K562 (cell line): Measurements from ENCODE around the gene CTF1. TPM values are rescaled to one million over a fixed set of nuclear protein-coding genes. Genes with fewer than 3 reads are reported as not detected.

ENCODE experiments used
- ATAC-seq: fragments of 200-7000 bp; cut with Tn5 transposase; 3 replicates; pipeline ENCODE4 v1.9.1; 2020; ENCODE audit warnings: moderate library complexity
- BruUV-seq: library from RNA; stranded (reverse); fragments of 400-500 nt; replicated peaks from 2 replicates; lab custom pipeline; 2021; lab: Mats Ljungman, UMichigan
- CTCF ChIA-PET: fragments of 300-600 bp; formaldehyde crosslinking; extraction: SDS; loops from one replicate; lab custom pipeline; 2021; ENCODE audit warnings: low intra/inter-chr PET ratio; lab: Yijun Ruan, JAX
- POLR2A ChIA-PET: fragments of 300-600, 350-650 bp; sonication (Branson Sonifier 250); formaldehyde crosslinking; extraction: SDS; loops from one replicate; lab custom pipeline; 2021; ENCODE audit warnings: antibody characterized with exemption, inconsistent platforms; lab: Yijun Ruan, JAX
- DNase-seq, 4 experiments: peaks; one replicate each; pipeline versions ENCODE4 v3.0.0 to v3.0.0-alpha.2; 2011 to 2018; ENCODE audit warnings: low spot score in 3 of 4, mixed read lengths in 3 of 4; ENCODE audit errors: extremely low read depth in 1 of 4
- FAIRE-seq: peaks from 2 replicates; lab custom pipeline; 2011; peaks lifted over from hg19 to GRCh38; lab: Jason Lieb, UNC
- H2AFZ ChIP-seq: 2 replicates; pipeline ENCODE4 v1.6.0; 2011; ENCODE audit warnings: low read depth, low read length, control low read depth, inconsistent platforms
- H3K27ac ChIP-seq: fragments of 200-600 bp; 3 replicates; pipeline ENCODE4 v1.8.0; 2011; ENCODE audit warnings: low read depth, mild to moderate bottlenecking, control low read depth, inconsistent platforms, low read length, moderate library complexity, mixed read lengths; ENCODE audit errors: extremely low read depth
- H3K27me3 ChIP-seq, 2 experiments: fragments of 300-600 bp in 1 of 2; 2 replicates in 1 of 2; 3 replicates in 1 of 2; pipeline versions ENCODE4 v1.6.0 to v1.8.0; 2011; ENCODE audit warnings: inconsistent platforms in 2 of 2, low read length in 2 of 2, mild to moderate bottlenecking in 1 of 2, mixed read lengths in 1 of 2, moderate library complexity in 1 of 2; ENCODE audit not compliant: control insufficient read depth in 2 of 2, insufficient read depth in 2 of 2
- H3K36me3 ChIP-seq: fragments of 300-600 bp; 3 replicates; pipeline ENCODE4 v1.8.0; 2011; ENCODE audit warnings: mild to moderate bottlenecking, low read length, inconsistent platforms; ENCODE audit not compliant: control insufficient read depth, insufficient read depth
- H3K4me1 ChIP-seq, 2 experiments: fragments of 200-600 bp in 1 of 2; replicated peaks in 1 of 2; 2 replicates in 1 of 2; 3 replicates in 1 of 2; pipeline versions ENCODE4 v1.5.1 to v1.8.0; 2011; ENCODE audit warnings: inconsistent platforms in 2 of 2, low read length in 2 of 2, mild to moderate bottlenecking in 1 of 2, mixed read lengths in 1 of 2, moderate library complexity in 1 of 2; ENCODE audit not compliant: control insufficient read depth in 2 of 2, insufficient read depth in 2 of 2
- H3K4me2 ChIP-seq: 2 replicates; pipeline ENCODE4 v1.6.1; 2011; ENCODE audit warnings: low read length, control low read depth, inconsistent platforms, mixed read lengths; ENCODE audit not compliant: insufficient read depth
- H3K4me3 ChIP-seq: fragments of 200-600 bp; sonication (generic), shearing (Covaris generic); 2 replicates; pipeline ENCODE4 v1.5.1; 2016; ENCODE audit warnings: control low read depth, inconsistent platforms
- H3K79me2 ChIP-seq: fragments of 200-600 bp; 3 replicates; pipeline ENCODE4 v1.8.0; 2011; ENCODE audit warnings: low read length, inconsistent platforms; ENCODE audit not compliant: control insufficient read depth, insufficient read depth
- H3K9ac ChIP-seq, 2 experiments: 2 replicates each; pipeline versions ENCODE4 v1.6.0 to v1.6.1; 2011; ENCODE audit warnings: low read depth in 2 of 2, low read length in 2 of 2, control low read depth in 1 of 2, inconsistent platforms in 1 of 2, mild to moderate bottlenecking in 1 of 2, mixed read lengths in 1 of 2; ENCODE audit not compliant: insufficient read depth in 1 of 2
- H3K9me1 ChIP-seq: one replicate; pipeline ENCODE4 v1.6.0; 2011; ENCODE audit warnings: inconsistent platforms, mild to moderate bottlenecking, low read length, moderate library complexity; ENCODE audit not compliant: control insufficient read depth, insufficient read depth
- H3K9me3 ChIP-seq: replicated peaks from 2 replicates; pipeline ENCODE4 v1.5.1; 2011; ENCODE audit warnings: low read depth, low read length, inconsistent platforms; ENCODE audit not compliant: control insufficient read depth, insufficient read depth
- H4K20me1 ChIP-seq: replicated peaks from 2 replicates; pipeline ENCODE4 v1.6.1; 2011; ENCODE audit warnings: low read length, inconsistent platforms, mixed read lengths; ENCODE audit not compliant: control insufficient read depth, insufficient read depth
- GABPA ChIP-seq: fragments of 200-800 bp; sonication (Bioruptor generic); conservative IDR thresholded peaks from 2 replicates; pipeline ENCODE4 v1.6.1; 2016; ENCODE audit warnings: low read depth, missing genetic modification characterization, missing compliant biosample characterization
- MYBL2 ChIP-seq, 2 experiments: fragments of 450-650 bp in 1 of 2; sonication (generic) in 1 of 2; formaldehyde crosslinking in 1 of 2; IDR thresholded peaks; 2 replicates each; pipeline versions ENCODE4 v1.6.1 to v1.8.1; 2017 to 2022; ENCODE audit warnings: borderline replicate concordance in 1 of 2, inconsistent platforms in 1 of 2, low read depth in 1 of 2, mild to moderate bottlenecking in 1 of 2, missing genetic modification reagents in 1 of 2, moderate library complexity in 1 of 2
- RAD51 ChIP-seq: fragments of 450-650 bp; IDR thresholded peaks from 2 replicates; pipeline ENCODE4 v1.7.1; 2016; ENCODE audit warnings: low read depth, mild to moderate bottlenecking, borderline replicate concordance
- SPI1 ChIP-seq: IDR thresholded peaks from 2 replicates; pipeline ENCODE4 v1.6.1; 2011; ENCODE audit warnings: low read depth, low read length, control low read depth, borderline replicate concordance
- ZNF583 ChIP-seq: fragments of 250-450 bp; sonication (Bioruptor Pico); IDR thresholded peaks from 2 replicates; pipeline ENCODE4 v1.4.0; 2020
- ZNF717 ChIP-seq: fragments of 250-450 bp; sonication (Bioruptor Pico); IDR thresholded peaks from 2 replicates; pipeline ENCODE4 v1.5.0; 2021
- ZNF778 ChIP-seq: fragments of 450-650 bp; formaldehyde crosslinking; IDR thresholded peaks from 2 replicates; pipeline ENCODE4 v1.4.0; 2020; ENCODE audit warnings: mild to moderate bottlenecking, moderate library complexity
- WGBS: fragments of 100-300 bp; shearing (Covaris generic); methylation state at CpG from one replicate; pipeline ENCODE4 v1.1.6; 2016; ENCODE audit warnings: low coverage, mixed read lengths; ENCODE audit not compliant: insufficient coverage; ENCODE audit errors: missing lambda C conversion rate; 5-methylcytosine and 5-hydroxymethylcytosine counted together
- in situ Hi-C: fragments of 300-500 bp; cut with MboI; formaldehyde crosslinking; loops from 4 replicates; pipeline ENCODE4 v1.15.0; 2018; ENCODE audit warnings: inconsistent platforms, mixed read lengths
- intact Hi-C: fragments of 100-400 bp; cut with micrococcal nuclease; formaldehyde crosslinking; loops from 2 replicates; pipeline ENCODE4 v1.14.2; 2022
- polyA plus RNA-seq, 8 experiments: library from polyadenylated mRNA; depleted of rRNA in 4 of 8; stranded (reverse) in 5 of 8; unstranded in 3 of 8; fragments of >200 nt; fragmentation: Nextera tagmentation in 2 of 8; fragmentation: Illumina TruSeq in 1 of 8; extraction: Ambion mirVana in 2 of 8; extraction: Trizol in 1 of 8; gene quantifications; 2 replicates each; pipeline versions ENCODE4 v1.2.1 to v1.2.3, GENCODE V29; 2011 to 2014; ENCODE audit warnings: inconsistent platforms in 1 of 8, missing spikeins in 1 of 8
- total RNA-seq, 7 experiments: library from RNA; depleted of rRNA in 6 of 7; stranded (reverse); fragments of >200 nt in 6 of 7; fragmentation: Illumina TruSeq in 2 of 7; extraction: Trizol in 2 of 7; gene quantifications; 2 replicates each; pipeline versions ENCODE4 v1.2.1 to v1.2.3, GENCODE V29; 2011 to 2021; ENCODE audit warnings: low replicate concordance in 1 of 7
- TF ChIP-seq, protein P1 (sequence below), 2 experiments: fragments of 450-650 bp in 1 of 2; sonication (generic) in 1 of 2; formaldehyde crosslinking in 1 of 2; IDR thresholded peaks; 2 replicates each; pipeline versions ENCODE4 v1.7.1 to v1.9.0; 2016 to 2022; ENCODE audit warnings: inconsistent platforms in 1 of 2, mild to moderate bottlenecking in 1 of 2, missing genetic modification reagents in 1 of 2

Gene CTF1
- total and polyA plus RNA-seq, 9 of the 15 experiments (the other 6 are each of a cell fraction or from before 2014, with no cell fraction given): 0.24 to 2.5 (median 0.44) TPM

DNA sequence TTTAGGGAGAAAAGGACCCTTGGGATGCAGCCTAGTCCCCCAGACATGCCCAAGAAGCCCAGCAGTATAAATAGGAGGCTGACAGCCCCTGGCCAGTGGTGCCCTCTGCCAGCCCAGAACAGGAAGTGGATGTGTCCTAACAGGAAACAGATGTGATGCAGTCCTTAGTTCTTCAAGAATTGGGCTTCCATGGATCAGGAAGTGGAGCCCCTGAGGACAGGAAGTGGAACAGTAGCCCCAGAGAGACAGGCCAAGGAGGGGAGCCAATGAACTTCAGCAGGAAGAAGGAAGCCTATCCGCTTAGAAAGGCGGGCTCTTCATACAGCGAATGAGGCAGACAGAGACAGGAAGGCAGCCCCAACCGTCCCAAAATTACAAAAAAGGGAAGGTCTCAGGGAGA lies 7.2 kb downstream of the CTF1 start:
- BruUV-seq: no TSS peak
- FAIRE-seq: peak; percentile 60
- H4K20me1 ChIP-seq: no peaks in the 10 kb centered on the region
- peak in 3 of 4 experiments; percentile 14 to 43 (median 40) for DNase-seq
- no peaks in the 10 kb centered on the region for H3K36me3 ChIP-seq
- in situ Hi-C loops (loop anchor here (10.0 kb wide), 1 partner anchor 59 kb away; no protein-coding TSS in a partner anchor), intact Hi-C loops (no loop called here)
- no peaks in the 10 kb centered on the region for H3K9me1 ChIP-seq
- no peaks in the 10 kb centered on the region for H3K9me3 ChIP-seq
- TF ChIP-seq ZNF778 (CRISPR knock-in tag) (no peak), RAD51 (no peak), ZNF717 (CRISPR knock-in tag) (no peak), ZNF583 (0 out of 2 replicates have a peak, but pooled peaks have one; percentile 19), SPI1 (peak; percentile 62; the same call in 1 of the 2 replicates), MYBL2 (IDR thresholded peaks at IDR 0.05; ENCODE audit: low read depth) (no peak), MYBL2 (CRISPR knock-in tag; IDR thresholded peaks at IDR 0.05; ENCODE audit: borderline replicate concordance) (no peak), GABPA (peak; percentile 60)
- TF ChIP-seq, protein P1, sequence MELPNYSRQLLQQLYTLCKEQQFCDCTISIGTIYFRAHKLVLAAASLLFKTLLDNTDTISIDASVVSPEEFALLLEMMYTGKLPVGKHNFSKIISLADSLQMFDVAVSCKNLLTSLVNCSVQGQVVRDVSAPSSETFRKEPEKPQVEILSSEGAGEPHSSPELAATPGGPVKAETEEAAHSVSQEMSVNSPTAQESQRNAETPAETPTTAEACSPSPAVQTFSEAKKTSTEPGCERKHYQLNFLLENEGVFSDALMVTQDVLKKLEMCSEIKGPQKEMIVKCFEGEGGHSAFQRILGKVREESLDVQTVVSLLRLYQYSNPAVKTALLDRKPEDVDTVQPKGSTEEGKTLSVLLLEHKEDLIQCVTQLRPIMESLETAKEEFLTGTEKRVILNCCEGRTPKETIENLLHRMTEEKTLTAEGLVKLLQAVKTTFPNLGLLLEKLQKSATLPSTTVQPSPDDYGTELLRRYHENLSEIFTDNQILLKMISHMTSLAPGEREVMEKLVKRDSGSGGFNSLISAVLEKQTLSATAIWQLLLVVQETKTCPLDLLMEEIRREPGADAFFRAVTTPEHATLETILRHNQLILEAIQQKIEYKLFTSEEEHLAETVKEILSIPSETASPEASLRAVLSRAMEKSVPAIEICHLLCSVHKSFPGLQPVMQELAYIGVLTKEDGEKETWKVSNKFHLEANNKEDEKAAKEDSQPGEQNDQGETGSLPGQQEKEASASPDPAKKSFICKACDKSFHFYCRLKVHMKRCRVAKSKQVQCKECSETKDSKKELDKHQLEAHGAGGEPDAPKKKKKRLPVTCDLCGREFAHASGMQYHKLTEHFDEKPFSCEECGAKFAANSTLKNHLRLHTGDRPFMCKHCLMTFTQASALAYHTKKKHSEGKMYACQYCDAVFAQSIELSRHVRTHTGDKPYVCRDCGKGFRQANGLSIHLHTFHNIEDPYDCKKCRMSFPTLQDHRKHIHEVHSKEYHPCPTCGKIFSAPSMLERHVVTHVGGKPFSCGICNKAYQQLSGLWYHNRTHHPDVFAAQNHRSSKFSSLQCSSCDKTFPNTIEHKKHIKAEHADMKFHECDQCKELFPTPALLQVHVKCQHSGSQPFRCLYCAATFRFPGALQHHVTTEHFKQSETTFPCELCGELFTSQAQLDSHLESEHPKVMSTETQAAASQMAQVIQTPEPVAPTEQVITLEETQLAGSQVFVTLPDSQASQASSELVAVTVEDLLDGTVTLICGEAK (IDR thresholded peaks at IDR 0.05): peak; percentile 11; the same call in 1 of the 2 replicates
- TF ChIP-seq, protein P1 (CRISPR knock-in tag; IDR thresholded peaks at IDR 0.05): no peak
- no peaks in the 10 kb centered on the region for H3K27me3 ChIP-seq
- H3K9ac ChIP-seq: no peak overlapping the region
- H3K27ac ChIP-seq: peak overlapping the region; percentile 53; the same call in 2 of the 3 replicates
- ChIA-PET CTCF (no interaction called here), POLR2A (no interaction called here)
- ATAC-seq: no peak
- H3K4me1 ChIP-seq: peaks cover 25 to 33% of the 10 kb centered on the region in 2 experiments
- 90% methylated on average over 4 of the region's 4 CpGs for WGBS
- peak overlapping the region; percentile 77 for H2AFZ ChIP-seq
- H3K4me3 ChIP-seq: no peak overlapping the region
- no peak overlapping the region for H3K4me2 ChIP-seq
- no peaks in the 10 kb centered on the region for H3K79me2 ChIP-seq
